Mucosa of stomach (tissue), 1 donor: ENCODE measurements around the gene HRAS.

ENCODE experiments used
- H3K27me3 ChIP-seq: one replicate; pipeline ENCODE4 v1.7.0; 2013; ENCODE audit warnings: mild to moderate bottlenecking, low read length; ENCODE audit not compliant: control insufficient read depth, insufficient read depth
- H3K36me3 ChIP-seq: one replicate; pipeline ENCODE4 v1.7.0; 2013; ENCODE audit warnings: low read length; ENCODE audit not compliant: control insufficient read depth, insufficient read depth
- H3K4me1 ChIP-seq: one replicate; pipeline ENCODE4 v1.7.0; 2013; ENCODE audit warnings: mild to moderate bottlenecking, low read length; ENCODE audit not compliant: control insufficient read depth, insufficient read depth
- H3K4me3 ChIP-seq: one replicate; pipeline ENCODE4 v1.7.0; 2013; ENCODE audit warnings: low read length
- H3K9ac ChIP-seq: one replicate; pipeline ENCODE4 v1.7.0; 2013; ENCODE audit warnings: mild to moderate bottlenecking, low read length, moderate library complexity
- H3K9me3 ChIP-seq: one replicate; pipeline ENCODE4 v1.7.0; 2013; ENCODE audit warnings: mild to moderate bottlenecking, low read length, moderate library complexity; ENCODE audit not compliant: control insufficient read depth
- donor health status: Pancreatic carcinoma.

Gene HRAS

DNA sequence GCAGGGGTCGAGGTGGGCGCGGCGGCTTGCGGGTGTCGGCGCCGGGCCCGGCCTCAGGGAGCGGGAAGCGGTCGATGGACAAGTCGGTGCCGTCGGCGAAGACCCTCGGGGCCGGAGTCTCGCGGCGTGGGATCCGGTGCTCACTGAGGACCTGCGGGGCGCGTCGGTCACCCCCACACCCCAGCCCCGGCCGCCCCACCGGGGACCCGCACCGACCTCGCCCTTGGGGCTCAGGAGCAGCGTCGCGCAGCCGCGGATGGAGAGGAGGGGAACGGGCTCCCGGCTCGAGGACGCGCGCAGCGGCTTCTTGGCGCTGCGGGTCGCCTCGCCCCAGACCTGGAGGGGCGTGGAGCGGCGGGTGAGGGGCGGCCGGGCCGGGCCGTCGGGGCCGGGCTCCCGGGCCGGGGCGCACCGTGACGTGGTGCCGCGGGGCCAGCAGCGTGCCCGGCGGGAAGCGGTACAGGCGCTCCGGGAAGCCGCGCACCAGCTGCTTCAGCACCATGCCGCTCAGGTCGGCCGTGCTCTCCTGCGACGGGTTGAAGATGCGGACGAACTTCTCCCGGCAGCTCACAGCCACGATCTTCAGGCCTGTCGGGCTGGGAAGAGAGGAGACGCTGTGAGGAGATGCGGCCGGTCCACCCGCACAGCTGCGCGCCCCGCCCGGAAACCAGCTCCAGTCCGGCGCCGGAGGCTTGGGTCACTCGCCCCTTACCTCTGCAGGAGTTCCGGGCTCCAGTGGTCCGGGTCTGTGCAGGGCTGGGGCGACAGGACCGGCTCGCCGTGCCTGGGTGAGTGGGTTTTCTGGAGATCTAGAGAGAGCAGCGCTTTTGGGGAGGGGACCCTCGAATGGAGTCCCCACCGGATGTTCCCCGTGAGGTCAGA is 20.6 kb upstream of the HRAS start:
- Histone ChIP-seq H3K9ac (no peak overlapping the region), H3K36me3 (no peaks in the 10 kb centered on the region), H3K4me1 (peaks cover 31% of the 10 kb centered on the region), H3K27me3 (peaks cover 41% of the 10 kb centered on the region), H3K4me3 (no peak overlapping the region), H3K9me3 (no peaks in the 10 kb centered on the region)

DNA sequence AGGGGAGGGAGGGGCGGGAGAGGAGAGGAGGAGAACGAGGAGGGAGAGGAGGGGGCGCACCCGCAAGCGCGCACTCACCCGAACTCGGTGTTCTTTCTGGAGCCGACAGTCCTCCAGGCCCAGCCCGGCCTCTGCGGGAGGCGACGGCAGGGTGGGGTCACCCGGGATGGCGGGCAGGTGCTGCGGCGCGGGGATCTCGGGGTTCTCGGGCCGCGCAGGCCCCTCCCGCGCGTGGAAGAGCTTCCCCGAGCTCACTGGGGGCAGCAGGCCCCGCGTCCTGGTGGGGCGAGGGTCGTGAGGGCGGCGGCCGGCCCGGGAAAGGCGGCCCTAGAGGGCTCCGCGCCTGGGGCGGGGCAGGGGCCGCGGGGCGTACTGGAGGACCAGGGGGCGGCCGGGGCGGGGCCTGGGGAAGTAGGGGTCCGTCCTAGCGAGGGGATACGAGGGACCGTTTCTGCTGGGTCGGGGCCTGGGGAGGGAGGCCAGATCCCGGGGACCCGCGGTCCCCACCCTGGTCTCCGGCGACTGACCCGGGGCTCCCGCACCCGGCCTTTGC is 19.9 kb upstream of the HRAS start:
- peaks cover 30% of the 10 kb centered on the region for H3K4me1 ChIP-seq
- no peak overlapping the region for H3K9ac ChIP-seq
- H3K36me3 ChIP-seq: no peaks in the 10 kb centered on the region
- no peaks in the 10 kb centered on the region for H3K9me3 ChIP-seq
- no peak overlapping the region for H3K4me3 ChIP-seq
- peaks cover 41% of the 10 kb centered on the region for H3K27me3 ChIP-seq

DNA sequence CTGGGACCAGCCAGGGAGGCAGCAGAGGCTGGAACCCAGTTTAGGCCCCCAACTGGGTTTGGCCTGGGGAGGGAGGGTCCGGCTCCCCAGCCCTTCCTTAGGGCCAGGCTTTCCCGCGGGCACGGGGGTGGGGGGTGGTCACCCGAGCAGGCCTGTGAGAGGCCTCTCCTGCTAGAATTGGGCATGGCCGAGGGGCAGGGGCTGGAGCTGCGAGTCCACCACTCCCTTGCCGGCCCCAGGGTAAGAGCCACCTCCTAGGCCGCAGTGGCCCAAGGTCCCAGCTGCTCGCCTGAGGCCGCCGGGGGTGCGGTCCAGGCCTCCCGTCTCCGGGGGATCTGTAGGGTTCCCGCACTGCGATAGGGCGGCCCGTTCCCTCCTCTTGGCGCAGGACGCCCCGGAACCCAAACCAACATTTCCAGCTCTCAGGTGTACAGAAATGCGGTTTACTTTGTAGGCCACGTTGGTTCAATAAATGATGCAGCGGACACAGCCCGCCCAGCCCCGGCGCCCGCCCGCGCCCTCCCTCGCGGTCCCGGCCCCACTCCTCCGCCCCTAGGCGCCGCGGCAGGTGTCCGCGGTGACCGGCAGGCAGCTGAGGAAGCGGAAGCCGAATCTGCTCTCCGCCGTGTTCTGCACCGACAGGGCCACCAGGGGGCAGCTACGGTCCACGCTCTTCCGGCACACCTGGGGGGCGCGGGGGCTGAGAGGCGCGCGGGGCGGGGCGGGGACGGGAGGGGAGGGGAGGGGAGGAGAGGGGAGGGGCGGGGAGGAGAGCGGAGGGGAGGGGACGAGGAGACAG is 19.3 kb upstream of the HRAS start:
- Histone ChIP-seq H3K36me3 (no peaks in the 10 kb centered on the region), H3K27me3 (peaks cover 39% of the 10 kb centered on the region), H3K9me3 (no peaks in the 10 kb centered on the region), H3K4me3 (no peak overlapping the region), H3K9ac (no peak overlapping the region), H3K4me1 (peaks cover 24% of the 10 kb centered on the region)

GRCh38 chr11:553988-554340 is 18.6 kb upstream of the HRAS start:
- Histone ChIP-seq H3K27me3 (peaks cover 34% of the 10 kb centered on the region), H3K4me3 (no peak overlapping the region), H3K4me1 (peaks cover 17% of the 10 kb centered on the region), H3K9ac (no peak overlapping the region), H3K36me3 (no peaks in the 10 kb centered on the region), H3K9me3 (no peaks in the 10 kb centered on the region)

DNA sequence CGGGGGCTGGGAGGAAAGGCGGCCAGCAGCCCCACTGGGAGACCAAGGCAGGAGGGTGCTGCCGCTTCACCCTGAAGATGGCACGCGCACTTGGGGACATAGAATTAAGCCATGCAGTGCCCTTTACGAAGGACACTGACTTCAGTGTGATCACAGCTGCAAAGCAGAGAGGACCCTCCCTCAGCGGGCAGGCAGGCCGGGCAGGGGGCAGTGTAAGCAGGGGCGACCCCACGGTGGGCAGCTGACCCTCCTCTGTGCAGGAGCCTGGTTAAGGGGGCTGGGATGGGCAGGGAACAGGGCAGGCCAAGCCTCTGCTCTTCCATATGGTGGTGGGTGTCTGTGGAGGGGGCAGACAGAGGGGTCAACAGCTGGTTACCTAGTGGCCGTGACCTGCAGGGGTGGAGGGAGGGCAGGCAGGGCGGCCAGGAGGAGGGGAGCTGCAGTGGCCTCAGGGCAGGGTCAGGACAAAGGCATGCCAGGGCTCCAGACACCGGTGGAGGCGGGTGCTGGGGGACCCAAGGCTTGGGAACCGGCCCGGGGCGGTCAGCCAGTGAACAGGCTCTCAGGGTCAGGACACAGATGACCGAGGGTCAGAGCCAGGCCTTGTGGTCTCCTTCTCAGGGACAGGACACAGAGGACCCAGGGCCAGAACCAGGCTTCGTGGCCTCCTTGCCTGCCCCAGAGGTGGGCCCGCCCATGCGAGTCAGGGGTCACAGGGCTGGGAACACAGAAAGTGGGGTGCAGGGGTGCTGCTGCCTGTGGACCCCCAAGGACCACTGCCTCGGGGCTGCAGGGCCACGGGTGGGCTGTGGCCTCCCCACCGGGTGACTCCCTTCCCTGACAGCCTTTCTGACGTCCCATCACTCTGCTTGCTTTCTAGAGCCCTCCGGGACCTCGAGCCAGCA is 18.0 kb upstream of the HRAS start:
- Histone ChIP-seq H3K9ac (no peak overlapping the region), H3K27me3 (peaks cover 34% of the 10 kb centered on the region), H3K4me1 (peaks cover 13% of the 10 kb centered on the region)

GRCh38 chr11:551596-551995 is 16.2 kb upstream of the HRAS start:
- H3K9ac ChIP-seq: no peak overlapping the region
- no peaks in the 10 kb centered on the region for H3K9me3 ChIP-seq
- H3K36me3 ChIP-seq: no peaks in the 10 kb centered on the region
- H3K4me3 ChIP-seq: no peak overlapping the region
- H3K27me3 ChIP-seq: peaks cover 30% of the 10 kb centered on the region
- peaks cover 13% of the 10 kb centered on the region for H3K4me1 ChIP-seq

More for the DNA sequence above, 18.0 kb upstream of the HRAS start:
- no peaks in the 10 kb centered on the region for H3K9me3 ChIP-seq
- no peak overlapping the region for H3K4me3 ChIP-seq
- H3K36me3 ChIP-seq: no peaks in the 10 kb centered on the region

- no peaks in the 10 kb centered on the region for H3K36me3 ChIP-seq
- no peak overlapping the region for H3K4me3 ChIP-seq
- H3K9ac ChIP-seq: no peak overlapping the region
- H3K4me1 ChIP-seq: peaks cover 13% of the 10 kb centered on the region
- no peaks in the 10 kb centered on the region for H3K9me3 ChIP-seq
- H3K27me3 ChIP-seq: peaks cover 27% of the 10 kb centered on the region
Observed at GRCh38 chr11:551131-551530, 15.8 kb upstream of the HRAS start.

DNA sequence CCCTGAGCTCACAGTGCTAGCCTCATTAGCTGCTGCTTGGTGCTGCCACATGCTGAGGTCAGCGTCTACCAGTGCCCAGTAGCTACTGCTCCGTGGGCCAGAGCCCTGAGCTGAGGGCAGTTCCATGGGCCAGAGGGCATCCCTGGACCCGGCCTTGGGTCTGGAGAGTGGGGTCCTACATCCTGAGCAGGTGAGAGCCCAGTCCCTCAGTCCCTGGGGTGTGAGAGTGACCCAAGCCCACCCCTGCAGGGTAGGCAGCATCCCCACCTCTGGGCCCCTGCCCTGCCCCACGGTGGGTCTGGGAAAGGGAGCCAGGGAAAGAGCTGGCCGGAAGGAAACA is 15.3 kb upstream of the HRAS start:
- Histone ChIP-seq H3K9ac (no peak overlapping the region), H3K9me3 (no peaks in the 10 kb centered on the region), H3K4me1 (peaks cover 13% of the 10 kb centered on the region), H3K36me3 (no peaks in the 10 kb centered on the region), H3K4me3 (no peak overlapping the region), H3K27me3 (peaks cover 24% of the 10 kb centered on the region)

DNA sequence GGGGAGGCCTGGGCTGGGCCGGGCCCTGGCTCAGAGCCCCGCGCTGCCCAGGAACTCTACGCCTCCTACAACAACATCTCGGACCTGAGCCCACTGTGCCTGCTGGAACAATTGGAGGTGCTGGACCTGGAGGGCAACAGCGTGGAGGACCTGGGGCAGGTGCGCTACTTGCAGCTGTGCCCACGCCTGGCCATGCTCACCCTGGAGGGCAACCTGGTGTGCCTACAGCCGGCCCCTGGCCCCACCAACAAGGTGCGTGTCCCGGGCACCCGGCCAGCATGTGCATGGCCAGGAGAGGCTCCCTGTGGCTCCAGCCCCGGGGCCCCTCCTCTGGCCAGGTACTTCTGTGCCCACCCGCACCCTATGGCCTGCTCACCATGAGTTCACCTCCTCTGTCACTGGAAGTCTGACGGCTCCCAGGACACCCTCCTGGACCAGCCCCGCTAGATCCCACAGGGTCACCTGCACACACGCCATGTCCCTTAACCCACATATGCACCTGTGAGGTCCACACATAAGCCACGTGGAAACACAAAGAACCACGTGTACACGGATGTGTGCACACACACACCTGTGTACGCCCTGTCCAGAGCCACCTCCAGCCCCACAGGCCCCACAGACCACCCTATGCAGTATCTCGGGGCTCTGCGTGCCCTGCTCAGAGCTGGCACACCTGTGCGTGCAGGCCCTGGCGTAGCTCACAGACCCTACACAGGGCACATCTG is 14.8 kb upstream of the HRAS start:
- Histone ChIP-seq H3K36me3 (no peaks in the 10 kb centered on the region), H3K27me3 (peaks cover 19% of the 10 kb centered on the region), H3K9ac (no peak overlapping the region), H3K9me3 (no peaks in the 10 kb centered on the region), H3K4me3 (no peak overlapping the region), H3K4me1 (peaks cover 13% of the 10 kb centered on the region)

- H3K9me3 ChIP-seq: no peaks in the 10 kb centered on the region
- H3K4me1 ChIP-seq: peaks cover 16% of the 10 kb centered on the region
- no peak overlapping the region for H3K9ac ChIP-seq
- H3K36me3 ChIP-seq: no peaks in the 10 kb centered on the region
- H3K4me3 ChIP-seq: no peak overlapping the region
- peaks cover 10% of the 10 kb centered on the region for H3K27me3 ChIP-seq
Observed at GRCh38 chr11:548700-549603, 13.6 kb upstream of the HRAS start.
